ENCODE data around the gene KDM4C.

Gene KDM4C

GRCh38 chr9:6870650-6871477 lies 113.1 kb downstream of the KDM4C start:
- no peak for DNase-seq

- no peak for DNase-seq
These were observed 116.1 kb downstream of the KDM4C start for GRCh38 chr9:6873857-6874256.

GRCh38 chr9:6876195-6876894 lies 118.6 kb downstream of the KDM4C start:
- DNase-seq: no peak

- DNase-seq: no peak
These were observed 119.9 kb downstream of the KDM4C start for GRCh38 chr9:6877671-6878161.

- no peak for DNase-seq
These were observed 122.9 kb downstream of the KDM4C start for GRCh38 chr9:6880626-6881025.

GRCh38 chr9:6884101-6884500 lies 126.3 kb downstream of the KDM4C start:
- peak; percentile 31 for DNase-seq

- DNase-seq: no peak
These were observed 127.2 kb downstream of the KDM4C start for GRCh38 chr9:6884990-6885389.

- no peak for DNase-seq
These were observed 129.3 kb downstream of the KDM4C start for GRCh38 chr9:6887051-6887450.

- no peak for DNase-seq
These were observed 132.1 kb downstream of the KDM4C start for GRCh38 chr9:6889868-6890267.

GRCh38 chr9:6893350-6894131 lies 135.8 kb downstream of the KDM4C start:
- DNase-seq: no peak

- DNase-seq: no peak
These were observed 136.4 kb downstream of the KDM4C start for GRCh38 chr9:6894135-6894534.

GRCh38 chr9:6895754-6896153 lies 138.0 kb downstream of the KDM4C start:
- DNase-seq: no peak

GRCh38 chr9:6896562-6896961 lies 138.8 kb downstream of the KDM4C start:
- DNase-seq: no peak

- DNase-seq: no peak
These were observed 139.5 kb downstream of the KDM4C start for GRCh38 chr9:6897207-6897822.

- no peak for DNase-seq
These were observed 140.1 kb downstream of the KDM4C start for GRCh38 chr9:6897898-6898302.

- DNase-seq: no peak
These were observed 141.5 kb downstream of the KDM4C start for GRCh38 chr9:6899274-6899673.

- no peak for DNase-seq
These were observed 142.7 kb downstream of the KDM4C start for GRCh38 chr9:6900440-6900883.

- DNase-seq: no peak
These were observed 143.4 kb downstream of the KDM4C start for GRCh38 chr9:6901180-6901579.

- no peak for DNase-seq
These were observed 144.7 kb downstream of the KDM4C start for GRCh38 chr9:6902423-6902822.

GRCh38 chr9:6904371-6904770 lies 146.6 kb downstream of the KDM4C start:
- DNase-seq: no peak

- no peak for DNase-seq
These were observed 148.1 kb downstream of the KDM4C start for GRCh38 chr9:6905850-6906375.

GRCh38 chr9:6907772-6908381 lies 150.1 kb downstream of the KDM4C start:
- DNase-seq: peak; percentile 33

Measured in NCI-H1092 treated with DMSO at 0.1 percent for 48 hours (cell line).